ENCODE data around the gene ZFP62. TPM values are rescaled to one million over a fixed set of nuclear protein-coding genes. Genes with fewer than 3 reads are reported as not detected.
"Not testable (repeated sequence)": the region's sequence is repeated elsewhere in the genome, so short reads cannot be mapped to it uniquely, and the experiment has no call there.

The ZFP62 gene
- total RNA-seq, 1 donor from 2014 or later, result 22.6 TPM

DNA sequence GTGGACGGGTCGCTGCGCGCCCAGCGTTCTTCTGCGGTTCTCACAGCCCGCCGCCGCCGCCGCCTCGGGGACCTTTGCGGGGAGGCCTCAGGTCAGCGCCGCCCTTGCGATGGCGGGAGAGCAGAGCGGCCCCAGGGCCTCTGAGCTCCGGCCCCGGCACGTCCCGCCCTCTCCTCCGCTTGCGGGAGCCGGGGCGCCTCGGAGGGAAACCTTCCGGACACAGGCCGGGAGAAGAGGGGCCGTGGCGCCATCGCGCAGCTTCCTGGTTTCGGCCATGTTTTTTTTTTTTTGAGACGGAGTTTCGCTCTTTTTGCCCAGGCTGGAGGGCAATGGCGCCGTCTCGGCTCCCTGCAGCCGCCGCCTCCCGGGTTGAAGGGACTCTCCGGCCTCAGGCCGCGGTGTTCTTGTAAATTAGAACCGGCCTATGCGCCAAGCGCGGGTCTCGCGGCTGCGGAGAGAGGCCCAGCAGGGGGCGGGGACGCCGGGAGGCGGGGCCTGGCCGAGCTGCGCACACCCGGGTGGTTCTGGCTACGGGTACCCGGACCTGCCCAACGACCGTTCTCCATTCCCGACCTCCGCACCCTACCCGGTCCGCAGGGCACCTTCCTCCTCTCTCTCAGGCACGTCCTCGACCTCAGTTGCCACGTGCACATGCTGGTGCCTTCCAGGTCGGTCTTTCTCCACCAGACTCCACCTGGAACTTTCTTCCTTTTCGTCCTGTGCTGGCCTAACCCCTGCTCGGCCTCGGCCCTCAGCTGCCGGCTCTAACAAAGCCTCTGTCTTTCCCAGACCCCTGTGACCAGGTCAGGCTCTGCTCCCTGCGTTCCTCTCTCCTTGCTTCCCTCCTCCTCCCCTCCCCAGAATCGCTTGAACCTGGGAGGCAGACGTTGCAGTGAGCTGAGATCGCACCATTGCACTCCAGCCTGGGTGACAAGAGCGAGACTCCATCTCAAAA is 29.7 kb downstream of the ZFP62 start:
- DNase-seq, result peak; percentile 95
- no peaks in the 10 kb centered on the region for H3K9me3 ChIP-seq
- peak overlapping the region; percentile 99 for H3K27ac ChIP-seq
- H3K27me3 ChIP-seq, result no peaks in the 10 kb centered on the region
- TF ChIP-seq, protein P1, sequence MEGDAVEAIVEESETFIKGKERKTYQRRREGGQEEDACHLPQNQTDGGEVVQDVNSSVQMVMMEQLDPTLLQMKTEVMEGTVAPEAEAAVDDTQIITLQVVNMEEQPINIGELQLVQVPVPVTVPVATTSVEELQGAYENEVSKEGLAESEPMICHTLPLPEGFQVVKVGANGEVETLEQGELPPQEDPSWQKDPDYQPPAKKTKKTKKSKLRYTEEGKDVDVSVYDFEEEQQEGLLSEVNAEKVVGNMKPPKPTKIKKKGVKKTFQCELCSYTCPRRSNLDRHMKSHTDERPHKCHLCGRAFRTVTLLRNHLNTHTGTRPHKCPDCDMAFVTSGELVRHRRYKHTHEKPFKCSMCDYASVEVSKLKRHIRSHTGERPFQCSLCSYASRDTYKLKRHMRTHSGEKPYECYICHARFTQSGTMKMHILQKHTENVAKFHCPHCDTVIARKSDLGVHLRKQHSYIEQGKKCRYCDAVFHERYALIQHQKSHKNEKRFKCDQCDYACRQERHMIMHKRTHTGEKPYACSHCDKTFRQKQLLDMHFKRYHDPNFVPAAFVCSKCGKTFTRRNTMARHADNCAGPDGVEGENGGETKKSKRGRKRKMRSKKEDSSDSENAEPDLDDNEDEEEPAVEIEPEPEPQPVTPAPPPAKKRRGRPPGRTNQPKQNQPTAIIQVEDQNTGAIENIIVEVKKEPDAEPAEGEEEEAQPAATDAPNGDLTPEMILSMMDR (IDR thresholded peaks at IDR 0.05), result no peak
- H3K36me3 ChIP-seq, result peaks cover 20% of the 10 kb centered on the region
- intact Hi-C loops (cut with DNase I), result no loop called here
- peak overlapping the region; percentile 92 for H3K4me3 ChIP-seq
- peak; percentile 96 for ATAC-seq
- peaks cover 34% of the 10 kb centered on the region for H3K4me1 ChIP-seq

DNA sequence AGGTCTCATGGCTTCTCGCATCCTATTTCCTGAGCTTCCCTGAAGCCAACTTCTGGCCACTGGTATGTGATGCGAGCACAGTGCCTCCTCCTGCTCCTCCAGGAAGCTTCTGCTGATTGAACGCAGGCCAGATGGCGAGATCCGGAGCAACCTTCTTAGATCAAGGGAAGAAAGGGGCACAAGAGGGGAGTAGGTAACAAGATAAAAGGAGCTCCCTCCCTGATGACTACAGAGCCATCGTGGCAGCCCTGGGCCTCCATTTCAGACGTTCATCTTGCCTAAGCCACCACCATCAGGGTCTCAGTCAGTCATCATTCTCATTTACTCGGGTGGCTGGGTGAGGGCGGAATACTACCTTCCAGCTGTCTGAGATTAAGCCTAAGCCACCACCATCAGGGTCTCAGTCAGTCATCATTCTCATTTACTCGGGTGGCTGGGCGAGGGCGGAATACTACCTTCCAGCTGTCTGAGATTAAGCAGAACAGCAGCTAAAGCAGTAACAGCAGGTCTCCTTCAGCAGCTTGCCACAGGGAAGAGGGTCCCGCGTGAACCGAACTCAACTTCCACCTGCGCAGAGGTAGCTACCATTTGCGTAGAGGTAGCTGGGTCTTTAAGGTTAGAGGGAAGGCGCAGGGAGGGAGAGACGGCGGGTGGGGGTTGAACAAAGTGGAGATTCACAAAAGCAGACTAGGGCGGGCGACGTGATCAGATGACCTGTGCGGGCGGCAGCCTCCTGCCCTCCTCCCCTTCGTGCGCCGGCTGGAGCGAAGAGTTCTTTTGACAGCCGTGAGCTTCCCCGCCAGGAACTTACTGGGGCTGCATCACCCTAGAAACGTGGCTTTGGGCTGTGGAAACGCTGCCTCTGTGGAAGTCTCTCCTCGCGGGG is 30.6 kb downstream of the ZFP62 start:
- DNase-seq (peak; percentile 92), ATAC-seq (peak; percentile 84)
- peaks cover 10% of the 10 kb centered on the region for H3K36me3 ChIP-seq
- peaks cover 44% of the 10 kb centered on the region for H3K4me1 ChIP-seq
- H3K27me3 ChIP-seq, result no peaks in the 10 kb centered on the region
- peak overlapping the region; percentile 99 for H3K27ac ChIP-seq
- H3K4me3 ChIP-seq, result peak overlapping the region; percentile 92
- intact Hi-C loops (cut with DNase I), result no loop called here
- H3K9me3 ChIP-seq, result no peaks in the 10 kb centered on the region
- TF ChIP-seq, protein P1 (IDR thresholded peaks at IDR 0.05), result no peak

DNA sequence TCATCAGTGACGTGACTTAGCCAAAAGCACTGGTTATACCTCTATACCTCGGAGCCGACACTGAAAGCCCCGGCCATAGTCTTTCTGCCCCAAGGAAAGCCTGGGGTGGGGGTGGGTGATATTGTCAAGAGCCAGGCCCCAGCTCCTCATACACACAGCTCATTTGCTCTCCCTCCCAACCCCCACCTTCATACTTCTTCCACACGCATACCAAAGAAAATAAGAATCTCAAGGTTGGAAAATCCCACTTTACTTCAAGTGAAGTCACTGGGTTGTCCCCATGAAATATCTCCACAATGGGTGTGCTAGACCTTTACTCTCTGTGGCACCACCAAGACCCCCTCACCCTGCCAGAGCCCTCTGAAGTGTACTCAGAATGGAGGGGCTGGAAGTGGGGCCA is 31.4 kb downstream of the ZFP62 start:
- no peaks in the 10 kb centered on the region for H3K9me3 ChIP-seq
- H3K36me3 ChIP-seq, result peaks cover 4% of the 10 kb centered on the region
- peak overlapping the region; percentile 99 for H3K27ac ChIP-seq
- intact Hi-C loops (cut with DNase I), result no loop called here
- peaks cover 51% of the 10 kb centered on the region for H3K4me1 ChIP-seq
- no peaks in the 10 kb centered on the region for H3K27me3 ChIP-seq
- H3K4me3 ChIP-seq, result peak overlapping the region; percentile 92
- TF ChIP-seq, protein P1 (IDR thresholded peaks at IDR 0.05), result no peak
- ATAC-seq (no peak), DNase-seq (no peak)

DNA sequence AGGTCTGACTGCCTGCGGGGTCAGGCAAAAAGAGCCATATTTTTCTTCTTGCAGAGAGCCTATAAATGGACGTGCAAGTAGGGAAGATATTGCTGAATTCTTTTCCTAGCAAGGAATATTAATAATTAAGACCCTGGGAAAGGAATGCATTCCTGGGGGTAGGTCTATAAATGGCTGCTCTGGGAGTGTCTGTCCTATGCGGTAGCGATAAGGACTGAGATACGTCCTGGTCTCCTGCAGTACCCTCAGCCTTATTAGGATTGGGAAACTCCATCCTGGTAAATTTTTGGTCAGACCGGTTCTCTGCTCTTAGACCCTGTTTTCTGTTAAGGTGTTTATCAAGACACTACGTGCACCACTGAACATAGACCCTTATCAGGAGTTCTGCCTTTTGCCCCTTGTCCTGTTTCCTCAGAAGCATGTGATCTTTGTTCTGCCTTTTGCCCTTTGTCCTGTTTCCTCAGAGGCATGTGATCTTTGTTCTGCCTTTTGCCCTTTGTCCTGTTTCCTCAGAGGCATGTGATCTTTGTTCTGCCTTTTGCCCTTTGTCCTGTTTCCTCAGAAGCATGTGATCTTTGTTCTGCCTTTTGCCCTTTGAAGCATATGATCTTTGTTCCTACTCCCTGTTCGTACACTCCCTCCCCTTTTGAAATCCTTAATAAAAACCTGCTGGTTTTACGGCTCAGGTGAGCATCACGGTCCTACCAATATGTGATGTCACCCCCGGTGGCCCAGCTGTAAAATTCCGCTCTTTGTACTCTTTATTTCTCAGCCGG is 32.1 kb downstream of the ZFP62 start:
- H3K4me3 ChIP-seq, result peak overlapping the region; percentile 92
- intact Hi-C loops (cut with DNase I); H3K27me3 ChIP-seq; ATAC-seq; DNase-seq; H3K9me3 ChIP-seq; H3K36me3 ChIP-seq: not testable (repeated sequence)
- H3K27ac ChIP-seq, result peak overlapping the region; percentile 99
- H3K4me1 ChIP-seq, result peaks cover 59% of the 10 kb centered on the region

DNA sequence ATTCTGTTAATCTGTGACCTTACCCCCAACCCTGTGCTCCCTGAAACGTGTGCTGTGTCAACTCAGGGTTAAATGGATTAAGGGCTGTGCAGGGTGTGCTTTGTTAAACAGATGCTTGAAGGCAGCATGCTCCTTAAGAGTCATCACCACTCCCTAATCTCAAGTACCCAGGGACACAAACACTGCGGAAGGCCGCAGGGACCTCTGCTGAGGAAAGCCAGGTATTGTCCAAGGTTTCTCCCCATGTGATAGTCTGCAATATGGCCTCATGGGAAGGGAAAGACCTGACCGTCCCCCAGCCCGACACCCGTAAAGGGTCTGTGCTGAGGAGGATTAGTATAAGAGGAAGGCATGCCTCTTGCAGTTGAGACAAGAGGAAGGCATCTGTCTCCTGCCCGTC is 33.7 kb downstream of the ZFP62 start:
- ATAC-seq; H3K36me3 ChIP-seq; H3K9me3 ChIP-seq; H3K27ac ChIP-seq; intact Hi-C loops (cut with DNase I); H3K27me3 ChIP-seq; H3K4me3 ChIP-seq: not testable (repeated sequence)
- peak; percentile 73 for DNase-seq
- TF ChIP-seq, protein P1 (IDR thresholded peaks at IDR 0.05), result peak; percentile 16
- H3K4me1 ChIP-seq, result peaks cover 52% of the 10 kb centered on the region

All from upper lobe of right lung (tissue), 1 donor.